WTC11 (cell line): ENCODE data around the gene NPAS2.

Experiments
- CREM ChIP-seq: sonication (generic); formaldehyde crosslinking; IDR thresholded peaks from 2 replicates; pipeline ENCODE4 v1.8.1; 2022; ENCODE audit warnings: mild to moderate bottlenecking, missing genetic modification reagents, moderate library complexity
- HMGA2 ChIP-seq: fragments of 250-450 bp; sonication (Bioruptor Pico); IDR thresholded peaks from 2 replicates; pipeline ENCODE4 v1.4.0; 2021; ENCODE audit warnings: mild to moderate bottlenecking, moderate library complexity
- JUN ChIP-seq: sonication (generic); formaldehyde crosslinking; IDR thresholded peaks from 2 replicates; pipeline ENCODE4 v1.8.0; 2023; ENCODE audit warnings: mild to moderate bottlenecking, missing genetic modification reagents
- ZNF138 ChIP-seq: sonication (generic); formaldehyde crosslinking; conservative IDR thresholded peaks from 2 replicates; pipeline ENCODE4 v1.8.1; 2022; ENCODE audit warnings: mild to moderate bottlenecking, moderate library complexity, missing genetic modification reagents
- TF ChIP-seq, protein P1 (sequence below): fragments of 200-600 bp; IDR thresholded peaks from 2 replicates; pipeline ENCODE4 v1.8.0; 2022; ENCODE audit warnings: antibody characterized with exemption
- TF ChIP-seq, protein P2 (sequence below): sonication (generic); formaldehyde crosslinking; IDR thresholded peaks from 2 replicates; pipeline ENCODE4 v1.8.0; 2022; ENCODE audit warnings: mild to moderate bottlenecking, missing genetic modification reagents
- TF ChIP-seq, protein P3 (sequence below): sonication (generic); formaldehyde crosslinking; IDR thresholded peaks from 2 replicates; pipeline ENCODE4 v1.8.0; 2022; ENCODE audit warnings: missing genetic modification reagents
- TF ChIP-seq, protein P4 (sequence below): sonication (generic); formaldehyde crosslinking; IDR thresholded peaks from 2 replicates; pipeline ENCODE4 v1.8.1; 2022; ENCODE audit warnings: mild to moderate bottlenecking, missing genetic modification reagents, moderate library complexity, borderline replicate concordance
- TF ChIP-seq, protein P5 (sequence below): sonication (generic); formaldehyde crosslinking; IDR thresholded peaks from 2 replicates; pipeline ENCODE4 v1.8.1; 2023; ENCODE audit warnings: mild to moderate bottlenecking, missing genetic modification reagents, moderate library complexity
- TF ChIP-seq, protein P6 (sequence below): sonication (generic); formaldehyde crosslinking; IDR thresholded peaks from 2 replicates; pipeline ENCODE4 v1.8.1; 2022; ENCODE audit warnings: missing genetic modification reagents, borderline replicate concordance

DNA sequence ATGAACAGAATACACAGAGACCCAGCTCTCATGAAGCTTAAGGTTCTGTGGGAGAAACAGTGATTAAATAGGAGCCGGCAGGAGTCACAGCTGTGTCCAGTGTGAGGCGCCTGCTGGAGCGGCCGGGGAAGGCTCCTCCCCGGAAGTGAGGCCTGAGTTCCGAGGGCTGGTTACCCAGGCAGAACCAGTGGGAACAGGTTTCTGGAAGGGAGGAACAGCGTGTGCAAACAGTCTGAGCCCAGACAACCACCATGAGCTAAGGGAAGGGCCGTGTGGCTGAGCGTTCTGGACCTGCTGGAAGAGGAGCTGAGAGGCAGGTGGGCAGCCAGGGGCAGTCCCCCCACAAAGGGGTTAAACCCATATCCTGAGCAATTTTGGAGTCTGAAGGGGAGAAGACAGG is 26.0 kb upstream of the NPAS2 start:
- TF ChIP-seq, protein P1, sequence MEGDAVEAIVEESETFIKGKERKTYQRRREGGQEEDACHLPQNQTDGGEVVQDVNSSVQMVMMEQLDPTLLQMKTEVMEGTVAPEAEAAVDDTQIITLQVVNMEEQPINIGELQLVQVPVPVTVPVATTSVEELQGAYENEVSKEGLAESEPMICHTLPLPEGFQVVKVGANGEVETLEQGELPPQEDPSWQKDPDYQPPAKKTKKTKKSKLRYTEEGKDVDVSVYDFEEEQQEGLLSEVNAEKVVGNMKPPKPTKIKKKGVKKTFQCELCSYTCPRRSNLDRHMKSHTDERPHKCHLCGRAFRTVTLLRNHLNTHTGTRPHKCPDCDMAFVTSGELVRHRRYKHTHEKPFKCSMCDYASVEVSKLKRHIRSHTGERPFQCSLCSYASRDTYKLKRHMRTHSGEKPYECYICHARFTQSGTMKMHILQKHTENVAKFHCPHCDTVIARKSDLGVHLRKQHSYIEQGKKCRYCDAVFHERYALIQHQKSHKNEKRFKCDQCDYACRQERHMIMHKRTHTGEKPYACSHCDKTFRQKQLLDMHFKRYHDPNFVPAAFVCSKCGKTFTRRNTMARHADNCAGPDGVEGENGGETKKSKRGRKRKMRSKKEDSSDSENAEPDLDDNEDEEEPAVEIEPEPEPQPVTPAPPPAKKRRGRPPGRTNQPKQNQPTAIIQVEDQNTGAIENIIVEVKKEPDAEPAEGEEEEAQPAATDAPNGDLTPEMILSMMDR, result no peak
- TF ChIP-seq, protein P2, sequence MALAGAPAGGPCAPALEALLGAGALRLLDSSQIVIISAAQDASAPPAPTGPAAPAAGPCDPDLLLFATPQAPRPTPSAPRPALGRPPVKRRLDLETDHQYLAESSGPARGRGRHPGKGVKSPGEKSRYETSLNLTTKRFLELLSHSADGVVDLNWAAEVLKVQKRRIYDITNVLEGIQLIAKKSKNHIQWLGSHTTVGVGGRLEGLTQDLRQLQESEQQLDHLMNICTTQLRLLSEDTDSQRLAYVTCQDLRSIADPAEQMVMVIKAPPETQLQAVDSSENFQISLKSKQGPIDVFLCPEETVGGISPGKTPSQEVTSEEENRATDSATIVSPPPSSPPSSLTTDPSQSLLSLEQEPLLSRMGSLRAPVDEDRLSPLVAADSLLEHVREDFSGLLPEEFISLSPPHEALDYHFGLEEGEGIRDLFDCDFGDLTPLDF (CRISPR knock-in tag), result no peak
- TF ChIP-seq, protein P3, sequence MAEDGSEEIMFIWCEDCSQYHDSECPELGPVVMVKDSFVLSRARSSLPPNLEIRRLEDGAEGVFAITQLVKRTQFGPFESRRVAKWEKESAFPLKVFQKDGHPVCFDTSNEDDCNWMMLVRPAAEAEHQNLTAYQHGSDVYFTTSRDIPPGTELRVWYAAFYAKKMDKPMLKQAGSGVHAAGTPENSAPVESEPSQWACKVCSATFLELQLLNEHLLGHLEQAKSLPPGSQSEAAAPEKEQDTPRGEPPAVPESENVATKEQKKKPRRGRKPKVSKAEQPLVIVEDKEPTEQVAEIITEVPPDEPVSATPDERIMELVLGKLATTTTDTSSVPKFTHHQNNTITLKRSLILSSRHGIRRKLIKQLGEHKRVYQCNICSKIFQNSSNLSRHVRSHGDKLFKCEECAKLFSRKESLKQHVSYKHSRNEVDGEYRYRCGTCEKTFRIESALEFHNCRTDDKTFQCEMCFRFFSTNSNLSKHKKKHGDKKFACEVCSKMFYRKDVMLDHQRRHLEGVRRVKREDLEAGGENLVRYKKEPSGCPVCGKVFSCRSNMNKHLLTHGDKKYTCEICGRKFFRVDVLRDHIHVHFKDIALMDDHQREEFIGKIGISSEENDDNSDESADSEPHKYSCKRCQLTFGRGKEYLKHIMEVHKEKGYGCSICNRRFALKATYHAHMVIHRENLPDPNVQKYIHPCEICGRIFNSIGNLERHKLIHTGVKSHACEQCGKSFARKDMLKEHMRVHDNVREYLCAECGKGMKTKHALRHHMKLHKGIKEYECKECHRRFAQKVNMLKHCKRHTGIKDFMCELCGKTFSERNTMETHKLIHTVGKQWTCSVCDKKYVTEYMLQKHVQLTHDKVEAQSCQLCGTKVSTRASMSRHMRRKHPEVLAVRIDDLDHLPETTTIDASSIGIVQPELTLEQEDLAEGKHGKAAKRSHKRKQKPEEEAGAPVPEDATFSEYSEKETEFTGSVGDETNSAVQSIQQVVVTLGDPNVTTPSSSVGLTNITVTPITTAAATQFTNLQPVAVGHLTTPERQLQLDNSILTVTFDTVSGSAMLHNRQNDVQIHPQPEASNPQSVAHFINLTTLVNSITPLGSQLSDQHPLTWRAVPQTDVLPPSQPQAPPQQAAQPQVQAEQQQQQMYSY (CRISPR knock-in tag), result no peak
- TF ChIP-seq ZNF138 (CRISPR knock-in tag), result no peak
- TF ChIP-seq HMGA2 (CRISPR knock-in tag), result no peak
- TF ChIP-seq, protein P4, sequence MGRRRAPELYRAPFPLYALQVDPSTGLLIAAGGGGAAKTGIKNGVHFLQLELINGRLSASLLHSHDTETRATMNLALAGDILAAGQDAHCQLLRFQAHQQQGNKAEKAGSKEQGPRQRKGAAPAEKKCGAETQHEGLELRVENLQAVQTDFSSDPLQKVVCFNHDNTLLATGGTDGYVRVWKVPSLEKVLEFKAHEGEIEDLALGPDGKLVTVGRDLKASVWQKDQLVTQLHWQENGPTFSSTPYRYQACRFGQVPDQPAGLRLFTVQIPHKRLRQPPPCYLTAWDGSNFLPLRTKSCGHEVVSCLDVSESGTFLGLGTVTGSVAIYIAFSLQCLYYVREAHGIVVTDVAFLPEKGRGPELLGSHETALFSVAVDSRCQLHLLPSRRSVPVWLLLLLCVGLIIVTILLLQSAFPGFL (CRISPR knock-in tag), result no peak
- no peak for TF ChIP-seq JUN (CRISPR knock-in tag)
- TF ChIP-seq CREM (CRISPR knock-in tag), result no peak
- TF ChIP-seq, protein P5, sequence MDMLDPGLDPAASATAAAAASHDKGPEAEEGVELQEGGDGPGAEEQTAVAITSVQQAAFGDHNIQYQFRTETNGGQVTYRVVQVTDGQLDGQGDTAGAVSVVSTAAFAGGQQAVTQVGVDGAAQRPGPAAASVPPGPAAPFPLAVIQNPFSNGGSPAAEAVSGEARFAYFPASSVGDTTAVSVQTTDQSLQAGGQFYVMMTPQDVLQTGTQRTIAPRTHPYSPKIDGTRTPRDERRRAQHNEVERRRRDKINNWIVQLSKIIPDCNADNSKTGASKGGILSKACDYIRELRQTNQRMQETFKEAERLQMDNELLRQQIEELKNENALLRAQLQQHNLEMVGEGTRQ, result no peak
- TF ChIP-seq, protein P6, sequence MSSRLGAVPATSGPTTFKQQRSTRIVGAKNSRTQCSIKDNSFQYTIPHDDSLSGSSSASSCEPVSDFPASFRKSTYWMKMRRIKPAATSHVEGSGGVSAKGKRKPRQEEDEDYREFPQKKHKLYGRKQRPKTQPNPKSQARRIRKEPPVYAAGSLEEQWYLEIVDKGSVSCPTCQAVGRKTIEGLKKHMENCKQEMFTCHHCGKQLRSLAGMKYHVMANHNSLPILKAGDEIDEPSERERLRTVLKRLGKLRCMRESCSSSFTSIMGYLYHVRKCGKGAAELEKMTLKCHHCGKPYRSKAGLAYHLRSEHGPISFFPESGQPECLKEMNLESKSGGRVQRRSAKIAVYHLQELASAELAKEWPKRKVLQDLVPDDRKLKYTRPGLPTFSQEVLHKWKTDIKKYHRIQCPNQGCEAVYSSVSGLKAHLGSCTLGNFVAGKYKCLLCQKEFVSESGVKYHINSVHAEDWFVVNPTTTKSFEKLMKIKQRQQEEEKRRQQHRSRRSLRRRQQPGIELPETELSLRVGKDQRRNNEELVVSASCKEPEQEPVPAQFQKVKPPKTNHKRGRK (CRISPR knock-in tag), result no peak
